Measurements from ENCODE around the gene DHX30. TPM values are rescaled to one million over a fixed set of nuclear protein-coding genes. Genes with fewer than 3 reads are reported as not detected.
"Not testable (repeated sequence)": the region's sequence is repeated elsewhere in the genome, so short reads cannot be mapped to it uniquely, and the experiment has no call there.

Gene DHX30
- total RNA-seq, 1 experiment from 2014 or later: 89.3 TPM

- no peak for DNase-seq (ENCODE audit: low spot score)
Measured at GRCh38 chr3:47877719-47878118, 74.8 kb downstream of the DHX30 start.

- DNase-seq (ENCODE audit: low spot score): no peak
Measured at GRCh38 chr3:47882338-47882737, 79.4 kb downstream of the DHX30 start.

- no peak for DNase-seq (ENCODE audit: low spot score)
Measured at GRCh38 chr3:47884603-47885002, 81.7 kb downstream of the DHX30 start.

GRCh38 chr3:47885168-47885567 is 82.2 kb downstream of the DHX30 start:
- DNase-seq (ENCODE audit: low spot score): no peak

GRCh38 chr3:47887991-47888390 is 85.1 kb downstream of the DHX30 start:
- not testable (repeated sequence) for DNase-seq (ENCODE audit: low spot score)

GRCh38 chr3:47888986-47889757 is 86.2 kb downstream of the DHX30 start:
- DNase-seq (ENCODE audit: low spot score): no peak

GRCh38 chr3:47890126-47890827 is 87.3 kb downstream of the DHX30 start:
- DNase-seq (ENCODE audit: low spot score): no peak

- no peak for DNase-seq (ENCODE audit: low spot score)
Measured at GRCh38 chr3:47890828-47891612, 88.1 kb downstream of the DHX30 start.

GRCh38 chr3:47891613-47892005 is 88.7 kb downstream of the DHX30 start:
- no peak for DNase-seq (ENCODE audit: low spot score)

GRCh38 chr3:47892286-47893040 is 89.5 kb downstream of the DHX30 start:
- DNase-seq (ENCODE audit: low spot score): no peak

GRCh38 chr3:47895241-47895640 is 92.3 kb downstream of the DHX30 start:
- DNase-seq (ENCODE audit: low spot score): no peak

- DNase-seq (ENCODE audit: low spot score): no peak
Measured at GRCh38 chr3:47896736-47897135, 93.8 kb downstream of the DHX30 start.

- DNase-seq (ENCODE audit: low spot score): no peak
Measured at GRCh38 chr3:47897954-47898353, 95.0 kb downstream of the DHX30 start.

GRCh38 chr3:47899495-47900108 is 96.7 kb downstream of the DHX30 start:
- no peak for DNase-seq (ENCODE audit: low spot score)

Small RNAs within 50 kb of the gene (small RNA-seq; reads per million reads assigned to genes)
- gene MIR1226 (not detected), gene RF02271 (not detected)

Other genes with a start within 250 kb of the DHX30 start
- gene CSPG5, start 224.3 kb upstream of the DHX30 start, total RNA-seq (2014; rRNA removed; shearing (Covaris generic)): 1.2 and 2.1 TPM in 2 replicates
- 22.4 and 38.9 TPM in 2 replicates for gene SMARCC1, start 21.2 kb upstream of the DHX30 start, total RNA-seq (2014; rRNA removed; shearing (Covaris generic))
- gene MAP4, start 213.3 kb downstream of the DHX30 start, total RNA-seq (2014; rRNA removed; shearing (Covaris generic)): 44.5 and 45.7 TPM in 2 replicates

Measured in HT-29 (cell line).